ENCODE measurements around the gene PLOD2.
"Not testable (repeated sequence)": the region's sequence is repeated elsewhere in the genome, so short reads cannot be mapped to it uniquely, and the experiment has no call there.

PLOD2 gene

DNA sequence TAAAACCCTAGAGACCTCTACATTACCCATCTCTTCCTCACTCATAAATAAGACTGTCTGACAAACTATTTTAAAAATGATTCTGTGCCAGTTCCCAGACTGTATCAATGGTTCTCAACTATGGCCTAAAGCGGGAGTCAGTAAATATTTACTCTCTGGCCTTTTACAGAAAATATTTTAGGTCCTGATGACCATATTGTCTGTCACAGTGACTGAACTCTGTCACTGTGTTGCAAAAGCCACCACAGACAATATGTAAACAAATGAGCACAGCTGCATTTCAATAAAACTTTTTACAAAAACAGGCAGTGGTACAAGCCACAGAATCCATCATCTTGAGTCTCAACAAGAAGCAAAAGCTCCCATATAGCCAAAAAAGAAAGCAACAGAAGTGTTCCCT lies 45.4 kb downstream of the PLOD2 start:
- H3K27me3 ChIP-seq (replicated peaks; ENCODE audit: insufficient read depth, low read length): no peaks in the 10 kb centered on the region
- H3K79me2 ChIP-seq (ENCODE audit: low read length): no peaks in the 10 kb centered on the region
- no peak overlapping the region for H3K27ac ChIP-seq (ENCODE audit: low read length)
- H3K9ac ChIP-seq (ENCODE audit: low read length): no peak overlapping the region
- no peaks in the 10 kb centered on the region for H4K20me1 ChIP-seq (ENCODE audit: insufficient read depth, low read length)
- H3K4me2 ChIP-seq (ENCODE audit: low read depth, low read length): no peak overlapping the region
- H2AFZ ChIP-seq (ENCODE audit: low read length): no peak overlapping the region
- no peak overlapping the region for H3K4me3 ChIP-seq (ENCODE audit: low read length)
- no peaks in the 10 kb centered on the region for H3K9me2 ChIP-seq (replicated peaks; ENCODE audit: insufficient read depth, low read length)
- no peaks in the 10 kb centered on the region for H3K9me3 ChIP-seq (replicated peaks; ENCODE audit: insufficient read depth, low read length)
- no peak for TF ChIP-seq EZH2 (optimal IDR thresholded peaks at IDR 0.05; ENCODE audit: low read depth, low read length)
- TF ChIP-seq CTCF (IDR thresholded peaks at IDR 0.05; ENCODE audit: low read length): no peak
- TF ChIP-seq EZH2phosphoT487 (IDR thresholded peaks at IDR 0.05; ENCODE audit: low read length): no peak
- H3F3A ChIP-seq (ENCODE audit: insufficient read depth, low read length): no peaks in the 10 kb centered on the region
- H3K4me1 ChIP-seq (ENCODE audit: low read length): no peaks in the 10 kb centered on the region
- no peak for DNase-seq
- no peaks in the 10 kb centered on the region; the same call in 1 of the 2 replicates for H3K36me3 ChIP-seq (replicated peaks; ENCODE audit: insufficient read depth, low read length)

DNA sequence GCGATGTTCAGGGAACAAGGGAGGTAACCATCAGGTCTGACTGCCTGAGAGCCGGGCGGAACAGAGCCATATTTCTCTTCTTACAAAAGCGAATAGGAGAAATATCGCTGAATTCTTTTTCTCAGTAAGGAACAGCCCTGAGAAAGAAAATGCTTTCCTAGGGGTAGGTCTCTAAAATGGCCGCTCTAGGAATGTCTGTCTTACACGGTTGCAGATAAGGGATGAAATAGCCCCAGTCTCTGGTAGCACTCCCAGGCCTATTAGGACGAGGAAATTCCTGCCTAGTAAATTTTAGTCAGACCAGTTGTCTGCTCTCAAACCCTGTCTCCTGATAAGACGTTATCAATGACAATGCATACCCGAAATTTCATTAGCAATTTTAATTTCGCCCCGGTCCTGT lies 47.2 kb downstream of the PLOD2 start:
- not testable (repeated sequence) for H4K20me1 ChIP-seq (ENCODE audit: insufficient read depth, low read length); H3K4me1 ChIP-seq (ENCODE audit: low read length); H3K27ac ChIP-seq (ENCODE audit: low read length); DNase-seq; H3K9me3 ChIP-seq (replicated peaks; ENCODE audit: insufficient read depth, low read length); H3K4me2 ChIP-seq (ENCODE audit: low read depth, low read length); H3K9ac ChIP-seq (ENCODE audit: low read length); H3K79me2 ChIP-seq (ENCODE audit: low read length); H3K27me3 ChIP-seq (replicated peaks; ENCODE audit: insufficient read depth, low read length); H3K9me2 ChIP-seq (replicated peaks; ENCODE audit: insufficient read depth, low read length); H2AFZ ChIP-seq (ENCODE audit: low read length); H3F3A ChIP-seq (ENCODE audit: insufficient read depth, low read length); H3K36me3 ChIP-seq (replicated peaks; ENCODE audit: insufficient read depth, low read length); H3K4me3 ChIP-seq (ENCODE audit: low read length)

DNA sequence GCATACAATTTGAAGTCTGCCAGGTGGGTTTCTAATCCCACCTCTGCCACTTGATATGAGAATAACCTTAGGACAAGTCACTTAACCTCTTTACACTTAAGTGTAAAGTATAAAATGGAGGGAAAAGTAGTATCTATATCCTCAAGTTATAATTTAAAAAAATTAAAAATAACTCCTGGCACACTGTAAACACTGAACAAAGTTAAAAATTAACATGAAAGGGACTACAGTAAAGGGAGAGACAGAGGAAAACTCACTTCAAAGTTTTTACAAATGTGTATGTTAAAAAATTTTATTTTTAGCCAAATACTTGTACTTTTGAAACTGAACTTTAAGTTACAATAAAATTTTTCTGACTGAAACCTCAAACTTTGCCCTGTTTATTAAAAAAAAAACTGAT lies 49.6 kb downstream of the PLOD2 start:
- H2AFZ ChIP-seq (ENCODE audit: low read length): no peak overlapping the region
- no peaks in the 10 kb centered on the region for H3K27me3 ChIP-seq (replicated peaks; ENCODE audit: insufficient read depth, low read length)
- no peak overlapping the region for H3K9ac ChIP-seq (ENCODE audit: low read length)
- no peaks in the 10 kb centered on the region for H3F3A ChIP-seq (ENCODE audit: insufficient read depth, low read length)
- no peaks in the 10 kb centered on the region for H4K20me1 ChIP-seq (ENCODE audit: insufficient read depth, low read length)
- TF ChIP-seq EZH2 (optimal IDR thresholded peaks at IDR 0.05; ENCODE audit: low read depth, low read length): no peak
- no peak for TF ChIP-seq CTCF (IDR thresholded peaks at IDR 0.05; ENCODE audit: low read length)
- no peak for TF ChIP-seq EZH2phosphoT487 (IDR thresholded peaks at IDR 0.05; ENCODE audit: low read length)
- H3K27ac ChIP-seq (ENCODE audit: low read length): no peak overlapping the region
- H3K9me3 ChIP-seq (replicated peaks; ENCODE audit: insufficient read depth, low read length): no peaks in the 10 kb centered on the region
- H3K9me2 ChIP-seq (replicated peaks; ENCODE audit: insufficient read depth, low read length): no peaks in the 10 kb centered on the region
- H3K79me2 ChIP-seq (ENCODE audit: low read length): no peaks in the 10 kb centered on the region
- DNase-seq: no peak
- no peak overlapping the region for H3K4me2 ChIP-seq (ENCODE audit: low read depth, low read length)
- no peaks in the 10 kb centered on the region for H3K4me1 ChIP-seq (ENCODE audit: low read length)
- no peak overlapping the region for H3K4me3 ChIP-seq (ENCODE audit: low read length)
- H3K36me3 ChIP-seq (replicated peaks; ENCODE audit: insufficient read depth, low read length): no peaks in the 10 kb centered on the region

GRCh38 chr3:146110161-146110560 lies 50.8 kb downstream of the PLOD2 start:
- no peak for DNase-seq
- Histone ChIP-seq H3K79me2 (ENCODE audit: low read length) (no peaks in the 10 kb centered on the region), H3F3A (ENCODE audit: insufficient read depth, low read length) (no peaks in the 10 kb centered on the region), H4K20me1 (ENCODE audit: insufficient read depth, low read length) (no peaks in the 10 kb centered on the region), H3K9me3 (replicated peaks; ENCODE audit: insufficient read depth, low read length) (no peaks in the 10 kb centered on the region), H2AFZ (ENCODE audit: low read length) (no peak overlapping the region), H3K9ac (ENCODE audit: low read length) (no peak overlapping the region), H3K9me2 (replicated peaks; ENCODE audit: insufficient read depth, low read length) (no peaks in the 10 kb centered on the region), H3K27me3 (replicated peaks; ENCODE audit: insufficient read depth, low read length) (no peaks in the 10 kb centered on the region), H3K36me3 (replicated peaks; ENCODE audit: insufficient read depth, low read length) (no peaks in the 10 kb centered on the region; the same call in 1 of the 2 replicates), H3K4me1 (ENCODE audit: low read length) (no peaks in the 10 kb centered on the region), H3K4me2 (ENCODE audit: low read depth, low read length) (no peak overlapping the region), H3K27ac (ENCODE audit: low read length) (no peak overlapping the region), H3K4me3 (ENCODE audit: low read length) (no peak overlapping the region)
- TF ChIP-seq EZH2 (optimal IDR thresholded peaks at IDR 0.05; ENCODE audit: low read depth, low read length): no peak
- TF ChIP-seq CTCF (IDR thresholded peaks at IDR 0.05; ENCODE audit: low read length): no peak
- TF ChIP-seq EZH2phosphoT487 (IDR thresholded peaks at IDR 0.05; ENCODE audit: low read length): no peak
